GM19025 (cell line): ENCODE results near the gene PRXL2A.
A peak's percentile ranks its signal among the peaks of the same experiment; 100 is the strongest.

ENCODE experiments used
- ATAC-seq: cut with Tn5 transposase; IDR thresholded peaks from one replicate; pipeline ENCODE4 v1.9.1; 2021; ENCODE audit warnings: mild to moderate bottlenecking, low read depth, moderate library complexity; ENCODE audit not compliant: unreplicated experiment

PRXL2A gene

GRCh38 chr10:80459047-80459865 lies 50.9 kb downstream of the PRXL2A start:
- peak; percentile 38 for ATAC-seq

- no peak for ATAC-seq
Observed at GRCh38 chr10:80460399-80461207, 52.3 kb downstream of the PRXL2A start.

- ATAC-seq = no peak
Observed at GRCh38 chr10:80461208-80462183, 53.1 kb downstream of the PRXL2A start.

- ATAC-seq = no peak
Observed at GRCh38 chr10:80462299-80462980, 54.1 kb downstream of the PRXL2A start.

- ATAC-seq = peak; percentile 21
Observed at GRCh38 chr10:80462981-80463741, 54.8 kb downstream of the PRXL2A start.

- ATAC-seq = no peak
Observed at GRCh38 chr10:80463868-80464267, 55.5 kb downstream of the PRXL2A start.

GRCh38 chr10:80464557-80465450 lies 56.5 kb downstream of the PRXL2A start:
- no peak for ATAC-seq

GRCh38 chr10:80465451-80465835 lies 57.1 kb downstream of the PRXL2A start:
- no peak for ATAC-seq

- no peak for ATAC-seq
Observed at GRCh38 chr10:80465839-80466590, 57.7 kb downstream of the PRXL2A start.

- ATAC-seq = no peak
Observed at GRCh38 chr10:80466724-80467326, 58.5 kb downstream of the PRXL2A start.

GRCh38 chr10:80468002-80468401 lies 59.7 kb downstream of the PRXL2A start:
- ATAC-seq = no peak

- no peak for ATAC-seq
Observed at GRCh38 chr10:80468806-80469421, 60.6 kb downstream of the PRXL2A start.

- no peak for ATAC-seq
Observed at GRCh38 chr10:80470266-80470665, 61.9 kb downstream of the PRXL2A start.

GRCh38 chr10:80471001-80471400 lies 62.6 kb downstream of the PRXL2A start:
- ATAC-seq = no peak

- ATAC-seq = peak; percentile 61
Observed at GRCh38 chr10:80471715-80472233, 63.4 kb downstream of the PRXL2A start.
